HL-60 (cell line): ENCODE results near the gene DPYSL4.

Experiments used
- POLR2AphosphoS5 ChIP-seq: IDR thresholded peaks from 2 replicates; pipeline ENCODE4 v1.6.1; 2012; ENCODE audit warnings: low read depth
- TF ChIP-seq, protein P1 (sequence below): IDR thresholded peaks from one replicate; pipeline ENCODE4 v1.5.1; 2011; ENCODE audit warnings: low read length, control low read depth, inconsistent platforms; ENCODE audit not compliant: insufficient read depth

GRCh38 chr10:132211246-132211645 lies 24.5 kb downstream of the DPYSL4 start:
- TF ChIP-seq, protein P1, sequence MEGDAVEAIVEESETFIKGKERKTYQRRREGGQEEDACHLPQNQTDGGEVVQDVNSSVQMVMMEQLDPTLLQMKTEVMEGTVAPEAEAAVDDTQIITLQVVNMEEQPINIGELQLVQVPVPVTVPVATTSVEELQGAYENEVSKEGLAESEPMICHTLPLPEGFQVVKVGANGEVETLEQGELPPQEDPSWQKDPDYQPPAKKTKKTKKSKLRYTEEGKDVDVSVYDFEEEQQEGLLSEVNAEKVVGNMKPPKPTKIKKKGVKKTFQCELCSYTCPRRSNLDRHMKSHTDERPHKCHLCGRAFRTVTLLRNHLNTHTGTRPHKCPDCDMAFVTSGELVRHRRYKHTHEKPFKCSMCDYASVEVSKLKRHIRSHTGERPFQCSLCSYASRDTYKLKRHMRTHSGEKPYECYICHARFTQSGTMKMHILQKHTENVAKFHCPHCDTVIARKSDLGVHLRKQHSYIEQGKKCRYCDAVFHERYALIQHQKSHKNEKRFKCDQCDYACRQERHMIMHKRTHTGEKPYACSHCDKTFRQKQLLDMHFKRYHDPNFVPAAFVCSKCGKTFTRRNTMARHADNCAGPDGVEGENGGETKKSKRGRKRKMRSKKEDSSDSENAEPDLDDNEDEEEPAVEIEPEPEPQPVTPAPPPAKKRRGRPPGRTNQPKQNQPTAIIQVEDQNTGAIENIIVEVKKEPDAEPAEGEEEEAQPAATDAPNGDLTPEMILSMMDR: no peak
- no peak for TF ChIP-seq POLR2AphosphoS5
